Hepatocyte (in vitro differentiated cells): ENCODE results near the gene KRTAP4-4. TPM values are rescaled to one million over a fixed set of nuclear protein-coding genes. Genes with fewer than 3 reads are reported as not detected.

Source experiments
- DNase-seq: peaks from one replicate; pipeline ENCODE4 v3.0.0-alpha.2; 2016; ENCODE audit warnings: low spot score
- H2AFZ ChIP-seq: fragments of 200-600 bp; sonication (generic); 2 replicates; pipeline ENCODE4 v1.6.0; 2016; ENCODE audit warnings: antibody characterized with exemption, mild to moderate bottlenecking
- H3K27ac ChIP-seq: fragments of 200-600 bp; sonication (generic); 2 replicates; pipeline ENCODE4 v1.5.1; 2016; ENCODE audit warnings: mild to moderate bottlenecking
- H3K27me3 ChIP-seq: fragments of 200-600 bp; sonication (generic); 2 replicates; pipeline ENCODE4 v1.6.1; 2016
- H3K36me3 ChIP-seq: fragments of 200-600 bp; sonication (generic); replicated peaks from 2 replicates; pipeline ENCODE4 v1.5.1; 2016; ENCODE audit warnings: low read depth; ENCODE audit not compliant: insufficient read depth
- H3K4me1 ChIP-seq: fragments of 200-600 bp; sonication (generic); 2 replicates; pipeline ENCODE4 v1.5.1; 2016; ENCODE audit warnings: mild to moderate bottlenecking, moderate library complexity; ENCODE audit not compliant: insufficient read depth
- H3K4me2 ChIP-seq: fragments of 200-600 bp; sonication (generic); 2 replicates; pipeline ENCODE4 v1.6.0; 2016
- H3K4me3 ChIP-seq: fragments of 200-600 bp; sonication (generic); 2 replicates; pipeline ENCODE4 v1.5.1; 2016; ENCODE audit warnings: mild to moderate bottlenecking
- H3K79me2 ChIP-seq: fragments of 200-600 bp; sonication (generic); 2 replicates; pipeline ENCODE4 v1.6.0; 2017; ENCODE audit warnings: mild to moderate bottlenecking
- H3K9me2 ChIP-seq: fragments of 200-600 bp; sonication (generic); replicated peaks from 2 replicates; pipeline ENCODE4 v1.6.0; 2017; ENCODE audit warnings: mild to moderate bottlenecking; ENCODE audit not compliant: insufficient read depth
- H3K9me3 ChIP-seq: fragments of 200-600 bp; sonication (generic); 2 replicates; pipeline ENCODE4 v1.5.1; 2016; ENCODE audit warnings: low read depth, mild to moderate bottlenecking
- H4K20me1 ChIP-seq: fragments of 200-600 bp; sonication (generic); 2 replicates; pipeline ENCODE4 v1.6.0; 2016; ENCODE audit warnings: mild to moderate bottlenecking; ENCODE audit not compliant: insufficient read depth, poor library complexity, severe bottlenecking
- EZH2 ChIP-seq: fragments of 200-600 bp; sonication (generic); IDR thresholded peaks from 2 replicates; pipeline ENCODE4 v1.6.1; 2016; ENCODE audit warnings: antibody characterized with exemption, mild to moderate bottlenecking, borderline replicate concordance
- EZH2phosphoT487 ChIP-seq: fragments of 200-600 bp; sonication (generic); IDR thresholded peaks from one replicate; pipeline ENCODE4 v1.6.1; 2018; ENCODE audit warnings: antibody characterized with exemption, mild to moderate bottlenecking, low read depth, moderate library complexity; ENCODE audit not compliant: unreplicated experiment, severe bottlenecking
- WGBS: methylation state at CpG from one replicate; pipeline ENCODE4 v1.1.6; 2016; ENCODE audit warnings: low lambda C conversion rate; ENCODE audit errors: missing lambda C conversion rate; 5-methylcytosine and 5-hydroxymethylcytosine counted together
- polyA plus RNA-seq: library from polyadenylated mRNA; unstranded; fragments of >200 nt; fragmentation: Nextera tagmentation; extraction: Ambion mirVana; gene quantifications from 2 replicates; pipeline ENCODE4 v1.2.1, GENCODE V29; 2016
- total RNA-seq: library from RNA; depleted of rRNA; stranded (reverse); fragments of >200 nt; gene quantifications from 2 replicates; pipeline ENCODE4 v1.2.3, GENCODE V29; 2014
- TF ChIP-seq, protein P1 (sequence below): fragments of 200-600 bp; sonication (generic); IDR thresholded peaks from 2 replicates; pipeline ENCODE4 v1.5.1; 2016; ENCODE audit warnings: antibody characterized with exemption, mild to moderate bottlenecking; ENCODE audit not compliant: poor library complexity

Gene KRTAP4-4
- total RNA-seq (not detected in 2 replicates), polyA plus RNA-seq (not detected in 2 replicates)

DNA sequence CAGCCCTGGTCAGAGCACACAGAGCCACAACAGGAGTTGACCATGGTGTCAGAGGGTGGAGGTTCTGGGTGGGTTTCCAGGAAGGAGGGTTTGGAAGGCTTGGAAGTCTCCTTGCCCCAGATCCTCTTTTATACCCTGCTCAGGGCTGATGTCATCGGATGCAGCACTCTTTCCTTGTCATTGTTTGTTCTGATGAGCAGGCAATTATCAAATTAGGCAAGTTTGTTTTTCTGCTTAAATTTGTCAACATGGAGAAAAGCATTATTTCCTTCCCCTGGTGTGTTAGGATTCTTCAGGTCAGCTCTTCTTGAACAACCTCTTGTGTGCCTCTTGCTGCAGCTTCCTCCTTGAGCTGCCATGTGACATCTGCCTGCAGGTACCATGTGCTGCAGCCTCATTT, at the start of gene KRTAP4-4:
Gene KRTAP4-4 (minus strand): TSS at position 101 of the 400 bp plus-strand sequence. CDS start 57 bp downstream, at position 44.
- 60% methylated on average over 1 of the region's 1 CpG for WGBS

DNA sequence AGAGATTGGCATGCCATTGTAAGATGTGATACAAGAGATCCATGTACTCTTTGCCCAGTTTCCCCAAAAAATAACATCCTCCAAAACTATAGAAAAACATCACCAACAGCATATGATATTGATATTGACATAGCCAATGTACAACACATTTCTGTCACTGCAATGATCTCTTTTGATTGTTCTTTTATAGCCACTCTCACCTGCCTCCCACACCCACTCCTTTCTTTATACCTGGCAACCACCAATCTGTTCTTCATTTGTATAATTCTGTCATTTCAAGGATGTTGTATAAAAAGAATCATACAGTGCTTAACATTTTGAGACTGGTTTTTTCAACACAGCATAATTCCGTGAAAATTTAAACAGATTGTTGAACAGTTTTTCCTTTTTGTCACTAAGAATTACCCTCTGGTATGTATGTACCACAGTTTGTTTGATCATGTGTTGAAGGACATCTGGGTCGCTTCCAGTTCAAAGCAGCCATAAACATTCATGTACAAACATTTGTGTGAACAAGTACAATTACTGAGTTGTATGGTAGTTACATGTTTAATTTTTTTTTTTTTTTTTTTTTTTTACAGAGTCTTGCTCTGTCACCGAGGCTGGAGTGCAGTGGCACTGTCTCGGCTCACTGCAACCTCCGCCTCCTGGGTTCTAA, 39.0 kb upstream of the KRTAP4-4 start:
- no peaks in the 10 kb centered on the region for H3K79me2 ChIP-seq
- no peaks in the 10 kb centered on the region for H3K27me3 ChIP-seq
- H3K4me3 ChIP-seq, result no peak overlapping the region
- H4K20me1 ChIP-seq, result no peaks in the 10 kb centered on the region
- H3K4me2 ChIP-seq, result no peak overlapping the region
- TF ChIP-seq EZH2 (no peak), EZH2phosphoT487 (no peak)
- TF ChIP-seq, protein P1, sequence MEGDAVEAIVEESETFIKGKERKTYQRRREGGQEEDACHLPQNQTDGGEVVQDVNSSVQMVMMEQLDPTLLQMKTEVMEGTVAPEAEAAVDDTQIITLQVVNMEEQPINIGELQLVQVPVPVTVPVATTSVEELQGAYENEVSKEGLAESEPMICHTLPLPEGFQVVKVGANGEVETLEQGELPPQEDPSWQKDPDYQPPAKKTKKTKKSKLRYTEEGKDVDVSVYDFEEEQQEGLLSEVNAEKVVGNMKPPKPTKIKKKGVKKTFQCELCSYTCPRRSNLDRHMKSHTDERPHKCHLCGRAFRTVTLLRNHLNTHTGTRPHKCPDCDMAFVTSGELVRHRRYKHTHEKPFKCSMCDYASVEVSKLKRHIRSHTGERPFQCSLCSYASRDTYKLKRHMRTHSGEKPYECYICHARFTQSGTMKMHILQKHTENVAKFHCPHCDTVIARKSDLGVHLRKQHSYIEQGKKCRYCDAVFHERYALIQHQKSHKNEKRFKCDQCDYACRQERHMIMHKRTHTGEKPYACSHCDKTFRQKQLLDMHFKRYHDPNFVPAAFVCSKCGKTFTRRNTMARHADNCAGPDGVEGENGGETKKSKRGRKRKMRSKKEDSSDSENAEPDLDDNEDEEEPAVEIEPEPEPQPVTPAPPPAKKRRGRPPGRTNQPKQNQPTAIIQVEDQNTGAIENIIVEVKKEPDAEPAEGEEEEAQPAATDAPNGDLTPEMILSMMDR, result no peak
- H3K9me2 ChIP-seq, result no peaks in the 10 kb centered on the region
- no peak overlapping the region for H2AFZ ChIP-seq
- no peaks in the 10 kb centered on the region for H3K36me3 ChIP-seq
- 69% methylated on average over 5 of the region's 5 CpGs for WGBS
- H3K4me1 ChIP-seq, result no peaks in the 10 kb centered on the region
- H3K9me3 ChIP-seq, result no peaks in the 10 kb centered on the region
- H3K27ac ChIP-seq, result no peak overlapping the region
- DNase-seq, result no peak

More for the DNA sequence above, at the start of gene KRTAP4-4:
- Histone ChIP-seq H3K36me3 (no peaks in the 10 kb centered on the region), H3K27me3 (no peaks in the 10 kb centered on the region), H3K9me2 (no peaks in the 10 kb centered on the region), H3K4me3 (no peak within 1 kb of the TSS), H3K79me2 (no peaks in the 10 kb centered on the region), H3K4me1 (no peaks in the 10 kb centered on the region), H3K4me2 (no peak within 1 kb of the TSS), H4K20me1 (no peaks in the 10 kb centered on the region), H2AFZ (no peak within 1 kb of the TSS), H3K9me3 (no peaks in the 10 kb centered on the region), H3K27ac (no peak within 1 kb of the TSS)
- TF ChIP-seq EZH2, result no peak
- no peak for TF ChIP-seq EZH2phosphoT487
- TF ChIP-seq, protein P1, result no peak
- DNase-seq, result no peak

DNA sequence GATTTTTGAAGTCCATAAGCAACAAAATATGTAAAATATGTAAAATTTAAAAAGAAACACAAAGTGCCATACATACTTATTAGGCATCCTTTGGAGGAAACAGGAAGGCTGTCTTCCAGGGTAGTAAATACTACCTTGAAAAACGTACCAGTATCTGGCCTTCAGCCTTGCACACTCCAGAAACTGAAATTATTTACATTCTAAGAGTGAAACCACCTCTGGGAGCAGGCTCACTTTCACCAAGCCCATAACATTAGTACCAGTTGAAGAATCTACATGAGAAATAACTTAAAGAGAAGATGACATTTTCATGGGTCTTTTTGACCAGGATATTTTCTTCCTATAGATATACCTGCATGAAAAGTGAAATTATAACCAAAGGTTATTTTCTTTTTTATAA, 35.5 kb upstream of the KRTAP4-4 start:
- no peak overlapping the region for H3K4me3 ChIP-seq
- TF ChIP-seq EZH2 (no peak), EZH2phosphoT487 (no peak)
- TF ChIP-seq, protein P1, result no peak

More for the DNA sequence above, 35.5 kb upstream of the KRTAP4-4 start:
- H4K20me1 ChIP-seq, result no peaks in the 10 kb centered on the region
- no peak overlapping the region for H3K27ac ChIP-seq
- no peaks in the 10 kb centered on the region for H3K9me3 ChIP-seq
- no peak overlapping the region for H2AFZ ChIP-seq
- H3K4me2 ChIP-seq, result no peak overlapping the region
- no peaks in the 10 kb centered on the region for H3K79me2 ChIP-seq
- no peaks in the 10 kb centered on the region for H3K4me1 ChIP-seq
- H3K36me3 ChIP-seq, result no peaks in the 10 kb centered on the region
- DNase-seq, result no peak
- H3K27me3 ChIP-seq, result no peaks in the 10 kb centered on the region
- WGBS, result 63% methylated on average over 1 of the region's 1 CpG
- no peaks in the 10 kb centered on the region for H3K9me2 ChIP-seq
